Stimulated activated CD4-positive, alpha-beta T cell treated with anti-CD3 and anti-CD28 coated beads, Interleukin-15, amount 100 ng/mL, for 48 hours (primary cell): ENCODE data around the gene PAPPA.

ENCODE experiments used
- DNase-seq, 2 donors: peaks; one replicate each; pipeline ENCODE4 v3.0.0-alpha.2; 2020; ENCODE audit warnings: low read depth in 2 of 2

PAPPA gene

GRCh38 chr9:116153765-116154333 lies at the start of gene PAPPA:
Gene PAPPA, plus strand, starts transcription at chr9:116153791. Its CDS starts 382 bp downstream, at chr9:116154173.
- DNase-seq = no peak

- no peak for DNase-seq
Observed at GRCh38 chr9:116103976-116104820, 49.4 kb upstream of the PAPPA start.

- DNase-seq = no peak
Observed at GRCh38 chr9:116112236-116112635, 41.4 kb upstream of the PAPPA start.

- no peak for DNase-seq
Observed at GRCh38 chr9:116115761-116116353, 37.7 kb upstream of the PAPPA start.

GRCh38 chr9:116116393-116116792 lies 37.2 kb upstream of the PAPPA start:
- no peak for DNase-seq

GRCh38 chr9:116123171-116123570 lies 30.4 kb upstream of the PAPPA start:
- no peak for DNase-seq

- no peak for DNase-seq
Observed at GRCh38 chr9:116124472-116125040, 29.0 kb upstream of the PAPPA start.

- no peak for DNase-seq
Observed at GRCh38 chr9:116133163-116133562, 20.4 kb upstream of the PAPPA start.

GRCh38 chr9:116134975-116135374 lies 18.6 kb upstream of the PAPPA start:
- DNase-seq = no peak

- DNase-seq = no peak
Observed at GRCh38 chr9:116137010-116137409, 16.6 kb upstream of the PAPPA start.

- no peak for DNase-seq
Observed at GRCh38 chr9:116137581-116137980, 16.0 kb upstream of the PAPPA start.

- no peak for DNase-seq
Observed at GRCh38 chr9:116141864-116142561, 11.6 kb upstream of the PAPPA start.

- DNase-seq = no peak
Observed at GRCh38 chr9:116142706-116143492, 10.7 kb upstream of the PAPPA start.

GRCh38 chr9:116144038-116144437 lies 9.6 kb upstream of the PAPPA start:
- no peak for DNase-seq

GRCh38 chr9:116144555-116144954 lies 9.0 kb upstream of the PAPPA start:
- DNase-seq = no peak

GRCh38 chr9:116145036-116145435 lies 8.6 kb upstream of the PAPPA start:
- no peak for DNase-seq

- no peak for DNase-seq
Observed at GRCh38 chr9:116147821-116148220, 5.8 kb upstream of the PAPPA start.

- DNase-seq = no peak
Observed at GRCh38 chr9:116149844-116150243, 3.7 kb upstream of the PAPPA start.

- DNase-seq = no peak
Observed at GRCh38 chr9:116151199-116151598, 2.4 kb upstream of the PAPPA start.

GRCh38 chr9:116151966-116152381 lies 1.6 kb upstream of the PAPPA start:
- no peak for DNase-seq

GRCh38 chr9:116152390-116152789 lies 1.2 kb upstream of the PAPPA start:
- no peak for DNase-seq
